CD4-positive, alpha-beta T cell treated with Interleukin-1 beta for 1 hour (primary cell): Measurements from ENCODE around the gene FBXO24.
A peak's percentile ranks its signal among the peaks of the same experiment; 100 is the strongest.

Experiments
- DNase-seq, 2 donors: peaks; one replicate each; pipeline ENCODE4 v3.0.0-alpha.2; 2020 to 2022

Gene FBXO24

GRCh38 chr7:100623951-100624824 is 38.1 kb downstream of the FBXO24 start:
- no peak for DNase-seq

- no peak for DNase-seq
Observed at GRCh38 chr7:100626055-100626454, 39.9 kb downstream of the FBXO24 start.

GRCh38 chr7:100626530-100627237 is 40.6 kb downstream of the FBXO24 start:
- peak; percentile 92 for DNase-seq

- DNase-seq: no peak
Observed at GRCh38 chr7:100627238-100627549, 41.1 kb downstream of the FBXO24 start.

- DNase-seq: peak in 1 of 2 donors; percentile 16
Observed at GRCh38 chr7:100629117-100629716, 43.1 kb downstream of the FBXO24 start.

- no peak for DNase-seq
Observed at GRCh38 chr7:100630066-100630465, 43.9 kb downstream of the FBXO24 start.

GRCh38 chr7:100632951-100633717 is 47.0 kb downstream of the FBXO24 start:
- DNase-seq: peak; percentile 59 to 67

GRCh38 chr7:100639995-100640516 is 53.9 kb downstream of the FBXO24 start:
- no peak for DNase-seq

GRCh38 chr7:100640517-100641440 is 54.7 kb downstream of the FBXO24 start:
- DNase-seq: no peak

- DNase-seq: no peak
Observed at GRCh38 chr7:100641463-100641859, 55.3 kb downstream of the FBXO24 start, which contains the start of gene TFR2. TSS of gene TFR2 (minus strand) at chr7:100641552. CDS start at chr7:100641509, 43 bp downstream.

- no peak for DNase-seq
Observed at GRCh38 chr7:100641860-100642533, 55.9 kb downstream of the FBXO24 start.

- DNase-seq: peak; percentile 27 to 59
Observed at GRCh38 chr7:100642534-100642907, 56.4 kb downstream of the FBXO24 start.

- no peak for DNase-seq
Observed at GRCh38 chr7:100649826-100650565, 63.9 kb downstream of the FBXO24 start.
